ENCODE data around the gene CBFA2T3.

The CBFA2T3 gene

GRCh38 chr16:88971371-88972097, 5.5 kb downstream of the CBFA2T3 start:
- Histone ChIP-seq H3K9me3 (no peaks in the 10 kb centered on the region), H4K20me1 (peaks cover 76% of the 10 kb centered on the region), H3K4me1 (peaks cover 100% of the 10 kb centered on the region), H3K9ac (peak overlapping the region; percentile 32), H3K36me3 (peaks cover 36% of the 10 kb centered on the region; the same call in 1 of the 2 replicates), H3K4me3 (no peak overlapping the region), H3K27ac (peak overlapping the region; percentile 95), H3K4me2 (peak overlapping the region; percentile 98), H3K27me3 (no peaks in the 10 kb centered on the region)
- no peak for TF ChIP-seq Cebpa-rat (IDR thresholded peaks at IDR 0.05)

GRCh38 chr16:88970539-88971065, 6.4 kb downstream of the CBFA2T3 start:
- Histone ChIP-seq H3K27ac (peak overlapping the region; percentile 95), H3K9ac (peak overlapping the region; percentile 25), H3K4me1 (peaks cover 100% of the 10 kb centered on the region), H4K20me1 (peaks cover 85% of the 10 kb centered on the region), H3K27me3 (no peaks in the 10 kb centered on the region), H3K9me3 (no peaks in the 10 kb centered on the region), H3K4me2 (peak overlapping the region; percentile 98), H3K4me3 (no peak overlapping the region; the same call in 1 of the 2 replicates), H3K36me3 (peaks cover 36% of the 10 kb centered on the region; the same call in 1 of the 2 replicates)
- no peak for TF ChIP-seq Cebpa-rat (IDR thresholded peaks at IDR 0.05)

- H3K27ac ChIP-seq: peak overlapping the region; percentile 95
- no peak for TF ChIP-seq Cebpa-rat (IDR thresholded peaks at IDR 0.05)
- no peaks in the 10 kb centered on the region for H3K27me3 ChIP-seq
- H3K9me3 ChIP-seq: no peaks in the 10 kb centered on the region
- peaks cover 39% of the 10 kb centered on the region; the same call in 1 of the 2 replicates for H3K36me3 ChIP-seq
- H4K20me1 ChIP-seq: peaks cover 87% of the 10 kb centered on the region
- H3K4me3 ChIP-seq: peak overlapping the region; percentile 60; the same call in 1 of the 2 replicates
- peak overlapping the region; percentile 98 for H3K4me2 ChIP-seq
- H3K4me1 ChIP-seq: peaks cover 100% of the 10 kb centered on the region
- H3K9ac ChIP-seq: peak overlapping the region; percentile 78
Measured at GRCh38 chr16:88970050-88970449, 7.0 kb downstream of the CBFA2T3 start.

DNA sequence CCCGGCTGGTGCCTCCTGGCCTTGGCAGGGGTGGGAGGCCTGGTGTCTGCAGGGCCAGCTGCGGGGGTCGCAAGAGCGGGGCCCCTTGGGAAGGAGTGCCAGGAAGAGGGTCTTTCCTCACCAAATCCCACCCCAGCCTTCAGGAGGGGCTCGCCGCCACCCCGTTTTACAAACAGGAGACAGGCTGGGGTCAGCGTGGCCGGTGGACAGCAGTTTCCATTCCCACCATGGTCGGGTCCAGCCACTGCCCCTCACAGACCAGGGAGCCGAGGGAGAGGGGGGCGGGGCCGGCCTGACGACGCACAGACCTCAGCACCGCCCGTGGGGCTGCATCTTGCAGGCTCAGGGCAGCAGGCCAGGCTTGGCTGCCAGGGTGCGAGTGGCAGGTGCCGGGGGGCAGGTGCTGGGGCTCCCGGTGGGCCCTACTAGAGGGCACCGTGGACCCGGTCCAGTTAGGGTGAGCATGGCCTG, 7.6 kb downstream of the CBFA2T3 start:
- peak overlapping the region; percentile 60 for H3K4me3 ChIP-seq
- H3K9me3 ChIP-seq: no peaks in the 10 kb centered on the region
- H3K36me3 ChIP-seq: peaks cover 42% of the 10 kb centered on the region
- peak overlapping the region; percentile 78 for H3K9ac ChIP-seq
- peak overlapping the region; percentile 98 for H3K4me2 ChIP-seq
- H3K4me1 ChIP-seq: peaks cover 97% of the 10 kb centered on the region
- H3K27me3 ChIP-seq: no peaks in the 10 kb centered on the region
- H3K27ac ChIP-seq: peak overlapping the region; percentile 95
- TF ChIP-seq Cebpa-rat (IDR thresholded peaks at IDR 0.05): no peak
- peaks cover 84% of the 10 kb centered on the region for H4K20me1 ChIP-seq

DNA sequence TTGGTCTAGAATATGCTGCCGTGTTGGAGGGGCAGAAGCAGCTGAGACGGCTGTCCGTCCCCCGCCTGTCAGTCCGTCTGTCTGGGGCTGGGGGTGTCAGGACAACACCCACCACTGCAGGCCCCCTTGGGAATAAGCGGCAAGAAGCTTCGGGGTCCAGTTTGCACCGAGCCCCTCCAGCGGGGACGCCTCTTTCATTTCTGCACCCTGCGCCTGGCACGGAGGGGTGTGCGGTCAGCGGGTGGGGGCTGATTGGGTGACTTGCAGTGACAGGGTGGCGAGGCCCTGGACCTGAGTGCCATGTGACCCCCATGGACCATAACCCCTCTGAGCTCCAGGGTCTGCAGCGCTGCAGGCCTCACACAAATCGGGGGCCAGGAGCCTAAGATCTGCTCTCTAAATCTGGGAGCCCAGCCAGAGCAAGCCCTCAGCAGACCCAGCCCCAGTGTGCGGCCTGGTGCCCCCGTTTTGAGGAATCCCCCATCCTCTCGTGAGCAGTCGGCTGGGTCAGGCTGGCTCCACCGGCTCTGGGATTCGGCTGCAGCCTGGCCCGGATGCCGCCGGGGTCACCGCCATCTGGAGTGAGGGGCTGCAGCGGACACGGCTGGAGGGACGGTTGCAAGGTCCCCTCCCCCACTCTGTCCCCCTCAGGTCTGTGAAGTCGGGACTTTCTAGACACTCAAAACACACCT, 8.3 kb downstream of the CBFA2T3 start:
- peak overlapping the region; percentile 78 for H3K9ac ChIP-seq
- H3K36me3 ChIP-seq: peaks cover 49% of the 10 kb centered on the region
- H3K27ac ChIP-seq: peak overlapping the region; percentile 95
- no peak for TF ChIP-seq Cebpa-rat (IDR thresholded peaks at IDR 0.05)
- no peaks in the 10 kb centered on the region for H3K9me3 ChIP-seq
- H4K20me1 ChIP-seq: peaks cover 84% of the 10 kb centered on the region
- H3K4me3 ChIP-seq: peak overlapping the region; percentile 60
- peak overlapping the region; percentile 98 for H3K4me2 ChIP-seq
- H3K27me3 ChIP-seq: no peaks in the 10 kb centered on the region
- H3K4me1 ChIP-seq: peaks cover 97% of the 10 kb centered on the region

GRCh38 chr16:88967830-88968588, 9.0 kb downstream of the CBFA2T3 start:
- Histone ChIP-seq H3K9ac (peak overlapping the region; percentile 81), H3K9me3 (no peaks in the 10 kb centered on the region), H4K20me1 (peaks cover 83% of the 10 kb centered on the region), H3K27me3 (no peaks in the 10 kb centered on the region), H3K4me2 (peak overlapping the region; percentile 98), H3K36me3 (peaks cover 47% of the 10 kb centered on the region), H3K4me3 (peak overlapping the region; percentile 60), H3K4me1 (peaks cover 97% of the 10 kb centered on the region), H3K27ac (peak overlapping the region; percentile 95)
- TF ChIP-seq Cebpa-rat (IDR thresholded peaks at IDR 0.05): no peak

DNA sequence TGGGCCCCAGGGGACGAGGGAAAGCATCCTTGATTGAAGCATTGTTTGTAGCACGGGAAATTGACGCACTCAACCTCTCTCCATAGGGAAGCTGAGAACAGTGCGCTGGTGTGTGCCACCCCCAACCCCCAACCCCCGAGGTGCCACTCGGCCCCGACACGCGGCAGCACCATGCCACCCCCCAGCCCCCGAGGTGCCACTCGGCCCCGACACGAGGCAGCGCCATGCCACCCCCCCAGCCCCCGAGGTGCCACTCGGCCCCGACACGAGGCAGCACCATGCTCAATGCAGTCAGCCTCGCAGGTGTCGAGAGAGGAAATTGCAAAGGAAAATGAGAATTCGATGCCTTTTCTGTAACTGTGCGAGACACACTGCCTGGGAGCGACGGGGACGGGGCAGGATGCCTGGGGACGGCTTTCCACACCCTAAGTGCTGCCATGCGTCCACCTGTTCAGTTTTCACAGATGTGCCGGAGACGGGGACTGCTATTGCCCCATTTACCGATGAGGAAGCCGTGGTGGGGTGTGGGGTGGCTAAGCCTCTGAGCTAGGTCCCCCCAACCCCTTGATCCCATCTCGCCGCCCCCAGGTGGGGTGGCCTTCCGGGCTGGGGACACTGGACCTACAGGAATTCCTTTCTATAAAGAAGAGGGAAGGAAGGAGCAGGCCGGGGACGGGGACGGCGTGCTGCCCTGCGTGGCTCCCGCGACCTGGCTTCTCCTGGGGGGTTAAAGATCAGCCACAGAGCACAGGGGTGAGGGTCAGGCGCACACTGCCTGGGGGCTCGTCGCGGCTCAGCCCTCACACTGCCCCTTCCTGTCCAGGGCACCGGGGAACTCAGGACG, 9.8 kb downstream of the CBFA2T3 start:
- TF ChIP-seq Cebpa-rat (IDR thresholded peaks at IDR 0.05): no peak
- peak overlapping the region; percentile 60 for H3K4me3 ChIP-seq
- H3K27ac ChIP-seq: peak overlapping the region; percentile 95
- H3K9ac ChIP-seq: peak overlapping the region; percentile 81
- peaks cover 97% of the 10 kb centered on the region for H3K4me1 ChIP-seq
- peak overlapping the region; percentile 98 for H3K4me2 ChIP-seq
- H3K27me3 ChIP-seq: no peaks in the 10 kb centered on the region
- H3K36me3 ChIP-seq: peaks cover 48% of the 10 kb centered on the region
- no peaks in the 10 kb centered on the region; the same call in 1 of the 2 replicates for H3K9me3 ChIP-seq
- peaks cover 83% of the 10 kb centered on the region for H4K20me1 ChIP-seq

DNA sequence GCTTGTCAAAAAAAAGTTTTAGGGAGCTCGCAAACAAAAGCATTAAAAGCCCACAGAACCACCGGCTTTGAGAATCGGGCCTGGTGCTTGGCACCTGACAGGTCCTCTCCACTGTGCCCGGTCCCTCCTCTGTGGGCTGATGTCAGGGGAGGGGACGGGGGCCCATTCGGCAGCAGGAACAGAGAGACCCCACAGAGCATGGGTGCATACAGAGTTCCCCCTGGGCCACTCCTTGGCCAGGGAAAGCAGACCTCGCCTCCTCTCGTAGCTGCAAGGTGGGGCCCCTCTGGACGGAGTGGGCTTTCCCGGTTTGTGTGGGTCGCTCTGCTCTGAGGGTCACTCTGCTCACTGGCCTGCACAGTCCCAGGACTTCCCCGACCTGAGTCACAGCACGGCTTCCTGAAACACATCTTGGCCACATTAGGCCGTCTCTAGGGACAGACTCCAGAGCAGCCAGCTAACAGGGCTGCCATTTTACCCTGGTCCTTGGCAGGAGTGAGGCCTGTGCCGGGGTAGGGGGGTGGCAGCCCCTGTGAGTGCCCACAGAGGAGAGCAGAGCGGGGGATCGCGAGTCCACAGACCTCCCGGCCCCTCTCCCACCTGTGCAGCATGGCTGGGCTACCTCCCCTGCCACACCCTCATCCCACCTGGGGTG, 11.1 kb downstream of the CBFA2T3 start:
- Histone ChIP-seq H3K4me2 (peak overlapping the region; percentile 98), H3K36me3 (peaks cover 50% of the 10 kb centered on the region), H3K27ac (peak overlapping the region; percentile 95), H3K9me3 (peaks cover 2% of the 10 kb centered on the region; the same call in 1 of the 2 replicates), H4K20me1 (peaks cover 83% of the 10 kb centered on the region), H3K27me3 (no peaks in the 10 kb centered on the region), H3K4me3 (no peak overlapping the region), H3K9ac (peak overlapping the region; percentile 41), H3K4me1 (peaks cover 92% of the 10 kb centered on the region)
- TF ChIP-seq Cebpa-rat (IDR thresholded peaks at IDR 0.05): no peak
